Measurements from ENCODE around the gene SINHCAF.

SINHCAF gene

GRCh38 chr12:31355747-31356107 is 29.8 kb upstream of the SINHCAF start:
- H3K36me3 Mint-ChIP-seq, result no peaks in the 10 kb centered on the region
- no peak overlapping the region for H3K27ac Mint-ChIP-seq
- peaks cover 3% of the 10 kb centered on the region for H3K4me1 Mint-ChIP-seq
- H3K4me3 Mint-ChIP-seq, result no peak overlapping the region
- no peak for DNase-seq
- H3K27me3 Mint-ChIP-seq, result peaks cover 12% of the 10 kb centered on the region
- H3K9me3 Mint-ChIP-seq, result no peaks in the 10 kb centered on the region
- CTCF ChIA-PET, result no interaction called here

DNA sequence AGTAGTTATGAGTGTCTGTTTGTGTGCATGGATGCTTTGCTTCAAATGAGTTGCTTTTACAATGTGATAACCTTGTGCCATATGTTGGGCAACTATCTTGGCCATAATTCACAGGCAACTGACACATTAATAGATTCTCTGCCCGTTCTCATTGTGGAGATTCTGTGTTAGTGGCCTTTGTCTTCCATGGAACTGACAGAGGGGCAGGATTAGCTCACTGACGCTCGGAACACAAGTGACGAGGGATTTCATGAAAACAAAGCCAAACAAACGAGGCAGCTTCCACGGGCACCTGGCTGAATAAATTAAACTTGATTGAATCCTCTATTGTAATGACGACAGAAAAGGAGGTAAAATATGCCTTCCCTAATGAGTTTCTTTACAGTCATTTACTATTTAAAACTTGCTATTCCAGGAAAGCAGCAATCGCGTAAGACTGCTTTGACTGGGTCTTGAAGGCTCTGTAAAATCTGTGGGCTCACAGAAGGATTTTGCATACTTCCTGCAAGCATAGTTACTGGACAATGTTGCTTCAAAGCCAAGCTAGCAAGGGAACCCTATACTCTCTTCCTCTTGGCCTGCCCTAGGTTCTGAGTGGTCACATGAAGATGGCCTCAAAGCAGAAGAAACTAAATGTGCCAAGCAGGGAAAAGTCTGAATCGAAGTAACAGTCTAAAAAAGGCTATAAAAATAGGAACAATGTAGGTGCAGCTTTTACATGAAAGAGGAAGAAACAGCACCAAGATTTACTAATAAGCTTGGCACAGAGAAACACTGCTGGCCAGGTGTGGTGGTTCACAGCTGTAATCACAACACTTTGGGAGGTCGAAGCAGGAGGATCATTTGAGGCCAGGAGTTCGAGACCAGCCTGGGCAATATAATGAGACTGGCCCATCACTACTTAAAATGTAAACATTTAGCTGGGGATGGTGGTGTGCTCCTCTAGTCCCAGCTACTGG is 28.1 kb upstream of the SINHCAF start:
- H3K36me3 Mint-ChIP-seq, result no peaks in the 10 kb centered on the region
- no peak overlapping the region for H3K27ac Mint-ChIP-seq
- CTCF ChIA-PET, result no interaction called here
- no peak overlapping the region for H3K4me3 Mint-ChIP-seq
- DNase-seq, result no peak
- H3K4me1 Mint-ChIP-seq, result no peaks in the 10 kb centered on the region
- peaks cover 21% of the 10 kb centered on the region for H3K27me3 Mint-ChIP-seq
- H3K9me3 Mint-ChIP-seq, result no peaks in the 10 kb centered on the region

- CTCF ChIA-PET, result no interaction called here
- Mint-ChIP-seq H3K36me3 (no peaks in the 10 kb centered on the region), H3K4me1 (no peaks in the 10 kb centered on the region)
Observed at GRCh38 chr12:31346267-31346666, 20.3 kb upstream of the SINHCAF start.

GRCh38 chr12:31343139-31343538 is 17.2 kb upstream of the SINHCAF start:
- H3K27ac Mint-ChIP-seq, result no peak overlapping the region
- no peaks in the 10 kb centered on the region for H3K4me1 Mint-ChIP-seq
- CTCF ChIA-PET, result no interaction called here
- H3K27me3 Mint-ChIP-seq, result peaks cover 7% of the 10 kb centered on the region
- no peaks in the 10 kb centered on the region for H3K36me3 Mint-ChIP-seq
- no peak for DNase-seq
- H3K9me3 Mint-ChIP-seq, result no peaks in the 10 kb centered on the region
- no peak overlapping the region for H3K4me3 Mint-ChIP-seq

More at GRCh38 chr12:31346267-31346666, 20.3 kb upstream of the SINHCAF start:
- H3K9me3 Mint-ChIP-seq, result no peaks in the 10 kb centered on the region
- peaks cover 16% of the 10 kb centered on the region for H3K27me3 Mint-ChIP-seq
- H3K4me3 Mint-ChIP-seq, result no peak overlapping the region
- no peak overlapping the region for H3K27ac Mint-ChIP-seq
- DNase-seq, result no peak

GRCh38 chr12:31342286-31342685 is 16.3 kb upstream of the SINHCAF start:
- Mint-ChIP-seq H3K27ac (no peak overlapping the region), H3K4me1 (no peaks in the 10 kb centered on the region), H3K4me3 (no peak overlapping the region), H3K27me3 (peaks cover 7% of the 10 kb centered on the region), H3K9me3 (no peaks in the 10 kb centered on the region), H3K36me3 (no peaks in the 10 kb centered on the region)
- CTCF ChIA-PET, result no interaction called here
- no peak for DNase-seq

GRCh38 chr12:31339831-31340622 is 14.1 kb upstream of the SINHCAF start:
- CTCF ChIA-PET, result interaction anchor here (1.0 kb wide), 1 partner anchor 11 kb away, joined by 3 read pairs; no protein-coding TSS in a partner anchor
- Mint-ChIP-seq H3K4me3 (no peak overlapping the region), H3K4me1 (no peaks in the 10 kb centered on the region), H3K27me3 (peaks cover 3% of the 10 kb centered on the region), H3K9me3 (no peaks in the 10 kb centered on the region), H3K36me3 (no peaks in the 10 kb centered on the region), H3K27ac (no peak overlapping the region)
- no peak for DNase-seq

- H3K4me3 Mint-ChIP-seq, result no peak overlapping the region
- H3K27ac Mint-ChIP-seq, result no peak overlapping the region
- no peaks in the 10 kb centered on the region for H3K9me3 Mint-ChIP-seq
- H3K27me3 Mint-ChIP-seq, result peaks cover 3% of the 10 kb centered on the region
- H3K4me1 Mint-ChIP-seq, result no peaks in the 10 kb centered on the region
- CTCF ChIA-PET, result no interaction called here
- H3K36me3 Mint-ChIP-seq, result no peaks in the 10 kb centered on the region
- DNase-seq, result no peak
Observed at GRCh38 chr12:31337952-31338351, 12.0 kb upstream of the SINHCAF start.

DNA sequence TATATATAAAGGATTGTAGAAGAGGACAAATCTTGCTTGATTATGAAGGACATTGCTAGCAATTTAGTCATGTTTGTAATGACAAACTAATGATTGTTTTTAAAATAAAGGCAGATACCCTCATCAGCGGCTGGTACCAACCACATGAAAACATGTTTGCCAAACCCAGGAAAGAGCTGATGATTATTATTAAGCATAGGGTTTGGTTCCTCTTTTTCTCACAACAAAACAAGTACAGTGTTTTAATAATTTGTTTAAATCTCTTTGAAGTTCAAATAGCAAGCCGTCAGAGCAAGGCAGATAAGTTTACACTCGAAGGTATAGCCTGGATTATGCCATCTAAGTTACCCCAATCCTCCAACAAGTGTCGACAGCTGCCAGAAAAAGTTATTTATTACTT is 5.3 kb upstream of the SINHCAF start:
- Mint-ChIP-seq H3K36me3 (no peaks in the 10 kb centered on the region), H3K4me1 (peaks cover 8% of the 10 kb centered on the region), H3K9me3 (no peaks in the 10 kb centered on the region), H3K27ac (no peak overlapping the region), H3K4me3 (no peak overlapping the region), H3K27me3 (peaks cover 39% of the 10 kb centered on the region)
- no peak for DNase-seq
- CTCF ChIA-PET, result interaction anchor here (1.1 kb wide), 1 partner anchor 59 kb away, joined by 6 read pairs; no protein-coding TSS in a partner anchor

GRCh38 chr12:31326736-31327659 is 1.0 kb upstream of the SINHCAF start:
- Mint-ChIP-seq H3K36me3 (peaks cover 13% of the 10 kb centered on the region), H3K27ac (peak overlapping the region; percentile 99), H3K4me3 (peak overlapping the region; percentile 99), H3K27me3 (peaks cover 38% of the 10 kb centered on the region), H3K4me1 (peaks cover 20% of the 10 kb centered on the region), H3K9me3 (no peaks in the 10 kb centered on the region)
- CTCF ChIA-PET, result interaction anchor here (1.2 kb wide), 1 partner anchor 36 kb away, joined by 5 read pairs; no protein-coding TSS in a partner anchor
- no peak for DNase-seq

DNA sequence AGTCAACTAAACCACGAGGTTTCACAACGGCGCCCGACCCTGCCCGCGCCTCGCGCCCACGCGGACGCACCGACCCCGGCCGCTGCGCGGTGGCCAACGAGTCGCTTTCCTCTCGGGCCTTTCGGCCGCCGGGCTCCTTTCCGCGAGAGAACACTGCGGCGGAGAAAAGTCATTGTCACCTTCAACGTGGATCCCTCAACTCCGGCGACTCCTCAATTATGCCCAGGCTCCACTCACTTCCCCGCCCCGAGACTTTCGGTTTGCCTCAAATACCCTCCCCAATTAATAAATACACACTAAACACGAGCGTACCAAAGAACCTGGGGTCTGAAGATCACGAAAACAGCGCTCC is 450 bp downstream of the SINHCAF start:
- Mint-ChIP-seq H3K9me3 (no peaks in the 10 kb centered on the region), H3K4me3 (peak overlapping the region; percentile 99), H3K36me3 (peaks cover 14% of the 10 kb centered on the region), H3K27me3 (peaks cover 34% of the 10 kb centered on the region), H3K27ac (peak overlapping the region; percentile 99), H3K4me1 (peaks cover 35% of the 10 kb centered on the region)
- CTCF ChIA-PET, result interaction anchor here (1.2 kb wide), 1 partner anchor 37 kb away, joined by 5 read pairs; no protein-coding TSS in a partner anchor
- peak; percentile 54 for DNase-seq

DNA sequence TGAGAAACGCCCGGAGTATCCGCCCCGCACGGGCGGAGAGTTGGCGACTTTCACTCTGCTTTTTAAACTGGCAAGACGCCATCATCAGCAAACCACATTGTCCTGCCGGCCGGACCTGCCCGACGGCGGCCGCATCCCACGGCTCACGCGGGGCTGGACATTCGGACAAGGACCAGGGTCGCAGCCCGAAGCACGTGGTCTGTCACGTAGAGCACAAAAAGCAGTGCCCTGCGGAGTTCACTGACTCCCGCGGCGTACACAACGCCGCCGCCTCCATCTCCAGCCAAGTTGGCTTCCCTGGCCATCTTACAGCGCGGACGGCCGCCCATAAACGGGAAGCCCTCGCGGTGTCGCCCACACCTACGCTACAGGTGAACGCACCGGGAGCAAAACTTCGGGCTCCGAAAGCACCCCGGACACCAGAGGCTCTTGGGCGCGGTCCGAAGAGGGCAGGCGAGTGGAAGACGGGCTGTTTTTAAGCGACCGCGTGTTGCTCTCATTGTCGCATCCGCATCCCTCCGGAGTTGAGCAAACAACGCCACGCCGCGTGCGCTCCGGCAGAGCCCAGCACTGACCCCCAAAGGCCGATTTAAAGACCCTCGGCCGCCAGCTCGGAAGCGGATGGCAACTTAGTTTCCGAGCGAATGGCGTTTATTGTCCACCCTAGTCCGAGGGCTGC is 966 bp downstream of the SINHCAF start:
- Mint-ChIP-seq H3K9me3 (no peaks in the 10 kb centered on the region), H3K4me1 (peaks cover 39% of the 10 kb centered on the region)

GRCh38 chr12:31324116-31324844 is 1.7 kb downstream of the SINHCAF start:
- H3K36me3 Mint-ChIP-seq, result peaks cover 17% of the 10 kb centered on the region
- H3K27ac Mint-ChIP-seq, result peak overlapping the region; percentile 99
- DNase-seq, result peak; percentile 86
- H3K27me3 Mint-ChIP-seq, result peaks cover 24% of the 10 kb centered on the region
- H3K9me3 Mint-ChIP-seq, result no peaks in the 10 kb centered on the region
- H3K4me3 Mint-ChIP-seq, result peak overlapping the region; percentile 99
- CTCF ChIA-PET, result no interaction called here
- H3K4me1 Mint-ChIP-seq, result peaks cover 46% of the 10 kb centered on the region

More for the DNA sequence above, 966 bp downstream of the SINHCAF start:
- peak overlapping the region; percentile 99 for H3K4me3 Mint-ChIP-seq
- CTCF ChIA-PET, result no interaction called here
- H3K36me3 Mint-ChIP-seq, result peaks cover 14% of the 10 kb centered on the region
- peak; percentile 60 for DNase-seq
- peaks cover 31% of the 10 kb centered on the region for H3K27me3 Mint-ChIP-seq
- H3K27ac Mint-ChIP-seq, result peak overlapping the region; percentile 99

Data from activated naive CD4-positive, alpha-beta T cell treated with anti-CD3 and anti-CD28 coated beads, Interleukin-2, amount 10 ng/mL, durations not matched to agents 7 days and 5 days (primary cell).